ENCODE results near the gene SP4. TPM values are rescaled to one million over a fixed set of nuclear protein-coding genes. Genes with fewer than 3 reads are reported as not detected.

Gene SP4
- total RNA-seq, 6 experiments from 2014 or later, result 1.2 to 3.2 (median 2.3) TPM

- Histone ChIP-seq H3K4me3 (no peak overlapping the region), H3K9me3 (no peaks in the 10 kb centered on the region), H3K27ac (no peak overlapping the region), H3K36me3 (no peaks in the 10 kb centered on the region), H3K27me3 (no peaks in the 10 kb centered on the region), H3K4me1 (peaks cover 0 to 4% (median 0%) of the 10 kb centered on the region in 4 donors)
- TF ChIP-seq, protein P1, sequence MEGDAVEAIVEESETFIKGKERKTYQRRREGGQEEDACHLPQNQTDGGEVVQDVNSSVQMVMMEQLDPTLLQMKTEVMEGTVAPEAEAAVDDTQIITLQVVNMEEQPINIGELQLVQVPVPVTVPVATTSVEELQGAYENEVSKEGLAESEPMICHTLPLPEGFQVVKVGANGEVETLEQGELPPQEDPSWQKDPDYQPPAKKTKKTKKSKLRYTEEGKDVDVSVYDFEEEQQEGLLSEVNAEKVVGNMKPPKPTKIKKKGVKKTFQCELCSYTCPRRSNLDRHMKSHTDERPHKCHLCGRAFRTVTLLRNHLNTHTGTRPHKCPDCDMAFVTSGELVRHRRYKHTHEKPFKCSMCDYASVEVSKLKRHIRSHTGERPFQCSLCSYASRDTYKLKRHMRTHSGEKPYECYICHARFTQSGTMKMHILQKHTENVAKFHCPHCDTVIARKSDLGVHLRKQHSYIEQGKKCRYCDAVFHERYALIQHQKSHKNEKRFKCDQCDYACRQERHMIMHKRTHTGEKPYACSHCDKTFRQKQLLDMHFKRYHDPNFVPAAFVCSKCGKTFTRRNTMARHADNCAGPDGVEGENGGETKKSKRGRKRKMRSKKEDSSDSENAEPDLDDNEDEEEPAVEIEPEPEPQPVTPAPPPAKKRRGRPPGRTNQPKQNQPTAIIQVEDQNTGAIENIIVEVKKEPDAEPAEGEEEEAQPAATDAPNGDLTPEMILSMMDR (IDR thresholded peaks at IDR 0.05), result no peak
- DNase-seq, result no peak
- ATAC-seq, result no peak
- intact Hi-C loops (cut with DNase I), result no loop called here
- 53% methylated on average over 6 of the region's 6 CpGs for WGBS (ENCODE audit: insufficient coverage, low coverage, low lambda C conversion rate, missing lambda C conversion rate)
Measured at GRCh38 chr7:21550821-21551531, 123.1 kb downstream of the SP4 start.

DNA sequence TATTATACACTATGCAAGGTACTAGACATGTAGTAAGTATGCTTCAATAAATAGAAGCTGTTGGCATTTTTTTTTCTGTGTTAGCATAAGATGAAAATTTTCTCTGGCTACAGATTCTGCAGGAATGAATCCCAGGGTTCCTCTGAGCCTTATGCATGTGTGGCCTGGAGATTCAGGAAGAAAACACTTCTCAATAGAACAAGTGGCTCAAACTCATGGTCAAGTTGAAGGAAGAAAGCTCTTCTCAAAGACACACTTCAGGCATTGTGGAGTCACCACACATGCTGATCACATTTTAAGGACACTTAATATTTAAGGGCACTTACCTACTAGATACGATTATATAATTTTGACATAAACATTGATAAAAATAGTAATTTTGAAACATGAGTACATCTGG lies 134.5 kb downstream of the SP4 start:
- H3K9me3 ChIP-seq, result no peaks in the 10 kb centered on the region
- no peaks in the 10 kb centered on the region for H3K36me3 ChIP-seq
- no peak for DNase-seq
- H3K4me3 ChIP-seq, result no peak overlapping the region
- no peaks in the 10 kb centered on the region for H3K27me3 ChIP-seq
- intact Hi-C loops (cut with DNase I), result no loop called here
- no peak for TF ChIP-seq POLR2A (IDR thresholded peaks at IDR 0.05)
- TF ChIP-seq, protein P1 (IDR thresholded peaks at IDR 0.05), result no peak
- peaks cover 0 to 15% (median 3%) of the 10 kb centered on the region in 4 donors for H3K4me1 ChIP-seq
- no peak overlapping the region for H3K27ac ChIP-seq
- ATAC-seq, result no peak
- 73% methylated on average over 1 of the region's 1 CpG for WGBS (ENCODE audit: insufficient coverage, low coverage, low lambda C conversion rate, missing lambda C conversion rate)

MicroRNAs within 50 kb of the gene (microRNA counts, 767-probe panel; counts per million panel counts)
- 237 counts per million for microRNA hsa-miR-1183

Small RNAs within 50 kb of the gene (microRNA-seq; reads per million reads assigned to microRNA genes)
- 0 reads per million in 2 donors for gene MIR1183

Small RNAs within 50 kb of the gene (small RNA-seq; reads per million reads assigned to genes)
- gene MIR1183 (0 reads per million in 2 experiments), gene RNU1-15P (0 reads per million in 2 experiments)

Other genes starting within 250 kb of the SP4 start
- 1 to 10 TPM in 3 of 6 experiments, under 1 TPM in 3; 0.17 to 5.5 (median 1.2) TPM for gene DNAH11, start 115.0 kb downstream of the SP4 start, total RNA-seq

Data from right lobe of liver (tissue), 6 donors.